IPS-15b (cell line): Measurements from ENCODE around the gene MED27.

Source experiments
- H3K27me3 ChIP-seq: one replicate; pipeline ENCODE4 v1.6.1; 2013; ENCODE audit warnings: low read length; ENCODE audit not compliant: control insufficient read depth, insufficient read depth
- H3K36me3 ChIP-seq: one replicate; pipeline ENCODE4 v1.6.1; 2013; ENCODE audit warnings: low read length; ENCODE audit not compliant: control insufficient read depth, insufficient read depth
- H3K4me1 ChIP-seq: one replicate; pipeline ENCODE4 v1.6.1; 2013; ENCODE audit warnings: mild to moderate bottlenecking, low read length; ENCODE audit not compliant: control insufficient read depth, insufficient read depth
- H3K4me3 ChIP-seq: one replicate; pipeline ENCODE4 v1.5.1; 2013; ENCODE audit warnings: low read depth, low read length
- H3K9ac ChIP-seq: one replicate; pipeline ENCODE4 v1.6.1; 2013; ENCODE audit warnings: low read depth, mild to moderate bottlenecking, low read length
- H3K9me3 ChIP-seq: one replicate; pipeline ENCODE4 v1.6.1; 2013; ENCODE audit warnings: mild to moderate bottlenecking, low read length; ENCODE audit not compliant: control insufficient read depth, insufficient read depth

MED27 gene

DNA sequence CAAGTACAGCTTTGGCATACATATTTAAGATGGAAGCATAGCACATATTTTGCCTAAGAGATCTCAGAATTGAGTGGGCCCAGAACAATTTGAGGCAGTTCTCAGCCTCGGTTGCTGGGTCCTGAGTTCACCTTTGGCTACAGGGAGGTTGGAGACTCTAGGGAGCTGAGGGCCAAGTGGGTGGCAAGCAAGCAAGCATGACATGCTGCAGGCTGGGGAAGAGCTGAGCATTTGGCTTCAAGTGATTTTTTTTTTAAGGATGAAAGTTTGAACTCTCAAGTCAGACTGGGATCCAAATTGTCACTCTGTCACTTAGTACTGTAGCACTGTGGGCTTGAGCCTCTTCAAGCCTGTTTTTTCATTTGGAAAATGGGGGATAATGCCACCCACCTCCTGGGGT lies 160.5 kb downstream of the MED27 start:
- Histone ChIP-seq H3K36me3 (no peaks in the 10 kb centered on the region), H3K27me3 (no peaks in the 10 kb centered on the region), H3K4me1 (peaks cover 5% of the 10 kb centered on the region), H3K9me3 (no peaks in the 10 kb centered on the region), H3K9ac (no peak overlapping the region), H3K4me3 (no peak overlapping the region)

DNA sequence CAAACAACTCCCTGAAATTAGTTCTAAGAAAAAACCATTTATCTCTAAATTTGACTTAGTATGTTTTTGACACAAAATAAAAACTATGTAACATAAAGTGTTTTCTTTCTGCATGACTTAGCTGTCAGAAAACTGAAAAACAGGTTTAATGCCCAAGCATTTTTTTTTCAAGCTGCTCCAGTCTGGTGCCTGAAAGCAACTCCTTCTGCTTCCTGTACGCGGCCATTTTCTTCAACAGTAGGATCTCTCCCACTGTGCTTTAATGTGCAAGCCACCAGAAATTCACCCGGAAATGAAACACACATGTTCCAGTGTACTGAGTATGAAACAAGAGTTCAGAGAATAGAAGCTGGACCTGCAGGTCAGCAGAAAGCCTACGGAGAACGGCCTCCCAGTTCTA lies 161.2 kb downstream of the MED27 start:
- H3K27me3 ChIP-seq = no peaks in the 10 kb centered on the region
- no peak overlapping the region for H3K9ac ChIP-seq
- no peak overlapping the region for H3K4me3 ChIP-seq
- H3K9me3 ChIP-seq = no peaks in the 10 kb centered on the region
- peaks cover 5% of the 10 kb centered on the region for H3K4me1 ChIP-seq
- no peaks in the 10 kb centered on the region for H3K36me3 ChIP-seq

GRCh38 chr9:131917009-131917408 lies 162.7 kb downstream of the MED27 start:
- Histone ChIP-seq H3K9me3 (no peaks in the 10 kb centered on the region), H3K9ac (no peak overlapping the region), H3K4me1 (peaks cover 7% of the 10 kb centered on the region), H3K36me3 (no peaks in the 10 kb centered on the region), H3K27me3 (no peaks in the 10 kb centered on the region), H3K4me3 (no peak overlapping the region)

DNA sequence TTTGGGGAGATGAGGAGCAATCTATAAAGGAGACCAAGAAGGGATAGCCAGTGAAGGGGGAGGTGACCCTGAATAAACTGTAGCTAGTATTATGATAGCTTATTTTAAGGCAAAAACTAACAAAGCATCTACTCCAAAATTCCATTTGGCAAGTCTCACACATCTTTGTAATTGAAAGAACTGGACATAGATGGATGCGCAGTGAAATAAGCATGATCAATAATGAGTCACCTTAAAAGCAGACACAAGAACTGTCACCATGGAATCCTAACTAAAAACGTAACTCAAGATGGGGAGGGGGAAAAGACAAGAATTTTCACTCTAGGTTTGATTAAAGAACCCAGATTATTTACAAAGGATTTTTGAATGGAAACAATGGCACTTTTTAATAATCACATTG lies 164.5 kb downstream of the MED27 start:
- Histone ChIP-seq H3K9ac (no peak overlapping the region), H3K9me3 (no peaks in the 10 kb centered on the region), H3K27me3 (no peaks in the 10 kb centered on the region), H3K4me1 (peaks cover 12% of the 10 kb centered on the region), H3K4me3 (no peak overlapping the region), H3K36me3 (no peaks in the 10 kb centered on the region)

- Histone ChIP-seq H3K27me3 (no peaks in the 10 kb centered on the region), H3K9me3 (no peaks in the 10 kb centered on the region), H3K4me1 (peaks cover 13% of the 10 kb centered on the region), H3K36me3 (no peaks in the 10 kb centered on the region), H3K4me3 (no peak overlapping the region), H3K9ac (no peak overlapping the region)
Measured at GRCh38 chr9:131912671-131913070, 167.0 kb downstream of the MED27 start.

GRCh38 chr9:131912069-131912468 lies 167.6 kb downstream of the MED27 start:
- Histone ChIP-seq H3K4me1 (peaks cover 13% of the 10 kb centered on the region), H3K4me3 (no peak overlapping the region), H3K36me3 (no peaks in the 10 kb centered on the region), H3K9ac (no peak overlapping the region), H3K9me3 (no peaks in the 10 kb centered on the region), H3K27me3 (no peaks in the 10 kb centered on the region)

DNA sequence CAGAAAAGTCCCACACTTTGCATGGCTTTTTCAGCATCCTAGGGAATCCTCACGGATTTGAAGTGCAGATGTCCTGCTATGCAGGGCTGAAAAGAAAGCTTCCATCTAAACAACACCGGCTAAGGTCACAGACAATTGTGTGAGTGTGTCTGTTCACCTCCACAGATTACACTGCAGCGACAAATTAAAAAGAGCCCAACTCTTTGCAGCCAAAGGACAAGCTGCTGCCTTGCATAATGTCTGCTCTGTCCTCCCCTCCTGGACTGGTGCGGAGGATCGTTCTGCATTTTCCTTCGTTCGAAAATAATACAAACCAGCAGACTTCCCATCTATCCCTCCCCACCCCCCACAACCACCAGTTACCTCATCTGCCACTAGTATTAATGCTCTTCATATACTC lies 169.1 kb downstream of the MED27 start:
- Histone ChIP-seq H3K4me1 (peaks cover 13% of the 10 kb centered on the region), H3K9ac (no peak overlapping the region), H3K4me3 (no peak overlapping the region), H3K9me3 (no peaks in the 10 kb centered on the region), H3K36me3 (no peaks in the 10 kb centered on the region), H3K27me3 (no peaks in the 10 kb centered on the region)

DNA sequence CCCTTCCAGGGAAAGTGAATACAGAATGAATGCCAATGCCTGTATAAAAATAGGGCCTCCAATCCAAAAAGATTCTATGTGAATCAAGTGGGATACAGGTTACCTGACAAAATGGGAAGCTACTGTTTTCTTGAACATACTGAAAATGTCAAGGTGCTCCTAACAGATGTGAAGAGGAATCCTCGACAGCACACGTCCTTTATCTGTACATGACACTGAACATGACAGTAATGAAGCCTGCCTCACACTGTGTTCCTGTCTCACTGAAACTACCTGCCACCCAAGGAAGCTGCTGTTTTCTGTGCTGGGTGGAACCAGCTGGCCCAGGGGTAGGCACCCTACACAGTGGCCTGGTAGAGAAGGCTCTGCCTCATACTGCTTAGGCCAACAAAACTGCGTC lies 174.5 kb downstream of the MED27 start:
- Histone ChIP-seq H3K9ac (no peak overlapping the region), H3K4me3 (no peak overlapping the region), H3K27me3 (no peaks in the 10 kb centered on the region), H3K36me3 (no peaks in the 10 kb centered on the region), H3K9me3 (no peaks in the 10 kb centered on the region), H3K4me1 (peaks cover 5% of the 10 kb centered on the region)

GRCh38 chr9:131899296-131900228 lies 180.1 kb downstream of the MED27 start:
- H3K36me3 ChIP-seq = no peaks in the 10 kb centered on the region
- H3K9me3 ChIP-seq = no peaks in the 10 kb centered on the region
- H3K4me3 ChIP-seq = no peak overlapping the region
- no peaks in the 10 kb centered on the region for H3K27me3 ChIP-seq
- peaks cover 17% of the 10 kb centered on the region for H3K4me1 ChIP-seq
- no peak overlapping the region for H3K9ac ChIP-seq

DNA sequence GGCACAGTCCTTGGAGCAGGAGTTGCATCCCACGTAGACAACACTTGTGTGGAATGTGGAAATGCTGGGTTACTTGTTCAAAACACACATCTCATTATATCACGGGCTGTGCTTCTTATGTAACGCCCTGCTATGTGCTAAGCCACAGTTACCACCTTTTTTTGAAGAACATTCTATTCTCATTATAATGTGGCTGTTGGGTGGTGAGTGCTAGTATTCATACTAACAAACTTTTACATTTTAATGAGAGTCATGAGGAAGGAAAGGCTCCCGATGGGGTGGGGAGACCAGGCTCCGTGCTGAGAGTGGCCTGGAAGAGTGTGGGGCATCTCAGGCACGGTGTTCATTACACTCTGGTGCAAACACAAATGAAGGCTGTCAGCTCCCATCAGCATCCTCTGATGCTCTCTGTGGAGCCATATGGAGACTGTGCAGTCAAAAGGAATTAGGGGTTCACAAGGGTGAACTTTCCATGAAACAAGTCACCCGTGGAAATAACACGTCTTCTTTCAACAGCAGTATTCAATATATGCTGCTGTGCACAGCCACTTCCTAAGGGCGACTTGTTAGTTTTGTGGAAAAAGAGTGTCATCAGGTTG lies 186.7 kb downstream of the MED27 start:
- Histone ChIP-seq H3K4me3 (no peak overlapping the region), H3K9me3 (no peaks in the 10 kb centered on the region), H3K36me3 (no peaks in the 10 kb centered on the region), H3K9ac (no peak overlapping the region), H3K27me3 (no peaks in the 10 kb centered on the region), H3K4me1 (peaks cover 39% of the 10 kb centered on the region)

DNA sequence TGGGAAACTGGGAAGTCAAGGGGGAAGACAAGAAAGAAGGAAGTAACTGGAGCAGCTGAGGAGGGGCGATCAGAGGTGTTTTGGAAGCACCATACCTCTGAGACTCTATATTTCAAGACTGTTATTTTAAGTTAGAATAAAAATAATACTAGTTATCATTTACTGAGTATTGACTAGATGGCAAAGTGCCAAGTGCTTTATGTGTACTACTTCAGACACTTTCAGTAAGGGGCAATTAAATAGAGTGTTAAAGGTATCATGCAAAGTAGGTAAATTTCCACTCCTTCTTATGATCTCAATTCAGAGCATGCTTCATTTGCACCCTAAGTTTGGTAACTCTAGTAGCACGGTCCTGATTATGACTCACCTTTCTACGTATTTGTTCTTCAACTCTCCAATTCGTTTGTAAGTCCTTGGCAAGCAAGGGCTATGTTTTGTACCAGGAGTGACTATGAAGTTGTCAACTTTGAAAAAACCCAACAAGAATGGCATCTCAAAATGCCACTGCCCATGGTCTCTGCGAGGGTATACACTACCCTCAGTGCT lies 187.4 kb downstream of the MED27 start:
- H3K36me3 ChIP-seq = no peaks in the 10 kb centered on the region
- no peak overlapping the region for H3K4me3 ChIP-seq
- H3K9me3 ChIP-seq = no peaks in the 10 kb centered on the region
- H3K9ac ChIP-seq = no peak overlapping the region
- H3K4me1 ChIP-seq = peaks cover 39% of the 10 kb centered on the region
- no peaks in the 10 kb centered on the region for H3K27me3 ChIP-seq

DNA sequence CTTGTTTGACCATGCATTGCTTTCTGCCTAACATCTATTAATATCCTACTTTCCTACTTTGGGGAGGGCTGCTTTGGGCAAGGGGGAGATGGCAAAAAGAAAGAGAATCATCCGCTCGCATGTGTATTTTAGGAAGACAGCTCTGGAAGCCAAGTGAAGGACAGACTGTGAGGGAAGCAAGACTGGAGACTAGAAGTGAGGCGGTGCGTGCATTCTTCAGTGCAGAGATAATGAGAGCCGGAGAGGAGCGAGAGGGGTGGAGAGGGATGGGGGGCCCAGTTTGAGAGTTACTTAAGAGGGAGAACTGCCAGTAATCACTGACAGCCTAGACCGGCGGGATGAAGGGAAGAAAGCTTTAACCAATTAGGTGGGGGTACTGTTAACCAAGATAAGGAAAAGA lies 188.1 kb downstream of the MED27 start:
- Histone ChIP-seq H3K9ac (no peak overlapping the region), H3K4me3 (no peak overlapping the region), H3K4me1 (peaks cover 39% of the 10 kb centered on the region), H3K9me3 (no peaks in the 10 kb centered on the region), H3K27me3 (no peaks in the 10 kb centered on the region), H3K36me3 (no peaks in the 10 kb centered on the region)
